K562 (cell line): ENCODE measurements around the gene ANKH. TPM values are rescaled to one million over a fixed set of nuclear protein-coding genes. Genes with fewer than 3 reads are reported as not detected.

Experiments used
- ATAC-seq: fragments of 200-7000 bp; cut with Tn5 transposase; 3 replicates; pipeline ENCODE4 v1.9.1; 2020; ENCODE audit warnings: moderate library complexity
- BruUV-seq: library from RNA; stranded (reverse); fragments of 400-500 nt; replicated peaks from 2 replicates; lab custom pipeline; 2021; lab: Mats Ljungman, UMichigan
- CTCF ChIA-PET: fragments of 300-600 bp; formaldehyde crosslinking; extraction: SDS; loops from one replicate; lab custom pipeline; 2021; ENCODE audit warnings: low intra/inter-chr PET ratio; lab: Yijun Ruan, JAX
- POLR2A ChIA-PET: fragments of 300-600, 350-650 bp; sonication (Branson Sonifier 250); formaldehyde crosslinking; extraction: SDS; loops from one replicate; lab custom pipeline; 2021; ENCODE audit warnings: antibody characterized with exemption, inconsistent platforms; lab: Yijun Ruan, JAX
- DNase-seq, 4 experiments: peaks; one replicate each; pipeline versions ENCODE4 v3.0.0 to v3.0.0-alpha.2; 2011 to 2018; ENCODE audit warnings: low spot score in 3 of 4, mixed read lengths in 3 of 4; ENCODE audit errors: extremely low read depth in 1 of 4
- FAIRE-seq: peaks from 2 replicates; lab custom pipeline; 2011; peaks lifted over from hg19 to GRCh38; lab: Jason Lieb, UNC
- H2AFZ ChIP-seq: 2 replicates; pipeline ENCODE4 v1.6.0; 2011; ENCODE audit warnings: low read depth, low read length, control low read depth, inconsistent platforms
- H3K27ac ChIP-seq: fragments of 200-600 bp; 3 replicates; pipeline ENCODE4 v1.8.0; 2011; ENCODE audit warnings: low read depth, mild to moderate bottlenecking, control low read depth, inconsistent platforms, low read length, moderate library complexity, mixed read lengths; ENCODE audit errors: extremely low read depth
- H3K27me3 ChIP-seq, 2 experiments: fragments of 300-600 bp in 1 of 2; 2 replicates in 1 of 2; 3 replicates in 1 of 2; pipeline versions ENCODE4 v1.6.0 to v1.8.0; 2011; ENCODE audit warnings: inconsistent platforms in 2 of 2, low read length in 2 of 2, mild to moderate bottlenecking in 1 of 2, mixed read lengths in 1 of 2, moderate library complexity in 1 of 2; ENCODE audit not compliant: control insufficient read depth in 2 of 2, insufficient read depth in 2 of 2
- H3K36me3 ChIP-seq: fragments of 300-600 bp; 3 replicates; pipeline ENCODE4 v1.8.0; 2011; ENCODE audit warnings: mild to moderate bottlenecking, low read length, inconsistent platforms; ENCODE audit not compliant: control insufficient read depth, insufficient read depth
- H3K4me1 ChIP-seq, 2 experiments: fragments of 200-600 bp in 1 of 2; replicated peaks in 1 of 2; 2 replicates in 1 of 2; 3 replicates in 1 of 2; pipeline versions ENCODE4 v1.5.1 to v1.8.0; 2011; ENCODE audit warnings: inconsistent platforms in 2 of 2, low read length in 2 of 2, mild to moderate bottlenecking in 1 of 2, mixed read lengths in 1 of 2, moderate library complexity in 1 of 2; ENCODE audit not compliant: control insufficient read depth in 2 of 2, insufficient read depth in 2 of 2
- H3K4me2 ChIP-seq: 2 replicates; pipeline ENCODE4 v1.6.1; 2011; ENCODE audit warnings: low read length, control low read depth, inconsistent platforms, mixed read lengths; ENCODE audit not compliant: insufficient read depth
- H3K4me3 ChIP-seq: fragments of 200-600 bp; sonication (generic), shearing (Covaris generic); 2 replicates; pipeline ENCODE4 v1.5.1; 2016; ENCODE audit warnings: control low read depth, inconsistent platforms
- H3K79me2 ChIP-seq: fragments of 200-600 bp; 3 replicates; pipeline ENCODE4 v1.8.0; 2011; ENCODE audit warnings: low read length, inconsistent platforms; ENCODE audit not compliant: control insufficient read depth, insufficient read depth
- H3K9ac ChIP-seq, 2 experiments: 2 replicates each; pipeline versions ENCODE4 v1.6.0 to v1.6.1; 2011; ENCODE audit warnings: low read depth in 2 of 2, low read length in 2 of 2, control low read depth in 1 of 2, inconsistent platforms in 1 of 2, mild to moderate bottlenecking in 1 of 2, mixed read lengths in 1 of 2; ENCODE audit not compliant: insufficient read depth in 1 of 2
- H3K9me1 ChIP-seq: one replicate; pipeline ENCODE4 v1.6.0; 2011; ENCODE audit warnings: inconsistent platforms, mild to moderate bottlenecking, low read length, moderate library complexity; ENCODE audit not compliant: control insufficient read depth, insufficient read depth
- H3K9me3 ChIP-seq: replicated peaks from 2 replicates; pipeline ENCODE4 v1.5.1; 2011; ENCODE audit warnings: low read depth, low read length, inconsistent platforms; ENCODE audit not compliant: control insufficient read depth, insufficient read depth
- H4K20me1 ChIP-seq: replicated peaks from 2 replicates; pipeline ENCODE4 v1.6.1; 2011; ENCODE audit warnings: low read length, inconsistent platforms, mixed read lengths; ENCODE audit not compliant: control insufficient read depth, insufficient read depth
- FUS ChIP-seq: fragments of 200-400 bp; formaldehyde crosslinking; optimal IDR thresholded peaks from 2 replicates; pipeline ENCODE3; 2017; ENCODE audit warnings: low read depth, low read length
- GTF2F1 ChIP-seq: IDR thresholded peaks from 2 replicates; pipeline ENCODE4 v1.6.1; 2011; ENCODE audit warnings: low read depth, low read length, improper control_type of control experiment
- HEY1 ChIP-seq: fragments of 250-450 bp; sonication (Bioruptor Pico); IDR thresholded peaks from 2 replicates; pipeline ENCODE4 v1.5.0; 2020; ENCODE audit warnings: mild to moderate bottlenecking, moderate library complexity, borderline replicate concordance
- MAFG ChIP-seq: fragments of 450-650 bp; conservative IDR thresholded peaks from 2 replicates; pipeline ENCODE4 v1.6.1; 2016; ENCODE audit warnings: missing genetic modification characterization, missing compliant biosample characterization
- SMARCA4 ChIP-seq: fragments of 450-650 bp; IDR thresholded peaks from 2 replicates; pipeline ENCODE4 v1.6.1; 2016
- SP2 ChIP-seq: IDR thresholded peaks from 2 replicates; pipeline ENCODE4 v1.6.1; 2011; ENCODE audit warnings: mild to moderate bottlenecking, low read depth, low read length, moderate library complexity; ENCODE audit not compliant: poor library complexity, severe bottlenecking; ENCODE audit errors: extremely low read depth
- XRCC3 ChIP-seq: fragments of 450-650 bp; IDR thresholded peaks from 2 replicates; pipeline ENCODE4 v1.6.1; 2017; ENCODE audit warnings: mild to moderate bottlenecking, moderate library complexity
- ZNF197 ChIP-seq: fragments of 200-800 bp; sonication (Bioruptor generic); IDR thresholded peaks from 2 replicates; pipeline ENCODE4 v1.6.1; 2016; ENCODE audit warnings: low read depth, missing genetic modification characterization, missing compliant biosample characterization
- ZNF764 ChIP-seq: fragments of 250-450 bp; sonication (Bioruptor Pico); IDR thresholded peaks from 2 replicates; pipeline ENCODE4 v1.4.0; 2020; ENCODE audit warnings: low read depth, mild to moderate bottlenecking, moderate library complexity
- WGBS: fragments of 100-300 bp; shearing (Covaris generic); methylation state at CpG from one replicate; pipeline ENCODE4 v1.1.6; 2016; ENCODE audit warnings: low coverage, mixed read lengths; ENCODE audit not compliant: insufficient coverage; ENCODE audit errors: missing lambda C conversion rate; 5-methylcytosine and 5-hydroxymethylcytosine counted together
- in situ Hi-C: fragments of 300-500 bp; cut with MboI; formaldehyde crosslinking; loops from 4 replicates; pipeline ENCODE4 v1.15.0; 2018; ENCODE audit warnings: inconsistent platforms, mixed read lengths
- intact Hi-C: fragments of 100-400 bp; cut with micrococcal nuclease; formaldehyde crosslinking; loops from 2 replicates; pipeline ENCODE4 v1.14.2; 2022
- polyA plus RNA-seq, 8 experiments: library from polyadenylated mRNA; depleted of rRNA in 4 of 8; stranded (reverse) in 5 of 8; unstranded in 3 of 8; fragments of >200 nt; fragmentation: Nextera tagmentation in 2 of 8; fragmentation: Illumina TruSeq in 1 of 8; extraction: Ambion mirVana in 2 of 8; extraction: Trizol in 1 of 8; gene quantifications; 2 replicates each; pipeline versions ENCODE4 v1.2.1 to v1.2.3, GENCODE V29; 2011 to 2014; ENCODE audit warnings: inconsistent platforms in 1 of 8, missing spikeins in 1 of 8
- total RNA-seq, 7 experiments: library from RNA; depleted of rRNA in 6 of 7; stranded (reverse); fragments of >200 nt in 6 of 7; fragmentation: Illumina TruSeq in 2 of 7; extraction: Trizol in 2 of 7; gene quantifications; 2 replicates each; pipeline versions ENCODE4 v1.2.1 to v1.2.3, GENCODE V29; 2011 to 2021; ENCODE audit warnings: low replicate concordance in 1 of 7
- TF ChIP-seq, protein P1 (sequence below): sonication (generic); formaldehyde crosslinking; IDR thresholded peaks from 2 replicates; pipeline ENCODE4 v1.8.1; 2023; ENCODE audit warnings: mild to moderate bottlenecking, missing genetic modification reagents
- TF ChIP-seq, protein P2 (sequence below): IDR thresholded peaks from 2 replicates; pipeline ENCODE4 v1.6.1; 2012; ENCODE audit warnings: low read depth, low read length, improper control_type of control experiment, borderline replicate concordance
- TF ChIP-seq, protein P3 (sequence below), 2 experiments: fragments of 150-350 bp in 1 of 2; IDR thresholded peaks; 2 replicates each; pipeline ENCODE4 v1.6.1; 2012 to 2016; ENCODE audit warnings: low read depth in 2 of 2, low read length in 2 of 2, mild to moderate bottlenecking in 1 of 2, moderate library complexity in 1 of 2
- TF ChIP-seq, protein P4 (sequence below): IDR thresholded peaks from 3 replicates; pipeline ENCODE4 v1.6.1; 2011; ENCODE audit warnings: borderline replicate concordance, mild to moderate bottlenecking, moderate library complexity; ENCODE audit not compliant: insufficient read length; ENCODE audit errors: extremely low read depth

The ANKH gene
- total and polyA plus RNA-seq, 9 of the 15 experiments (the other 6 are each of a cell fraction or from before 2014, with no cell fraction given) = 0.79 to 12.2 (median 4.5) TPM

DNA sequence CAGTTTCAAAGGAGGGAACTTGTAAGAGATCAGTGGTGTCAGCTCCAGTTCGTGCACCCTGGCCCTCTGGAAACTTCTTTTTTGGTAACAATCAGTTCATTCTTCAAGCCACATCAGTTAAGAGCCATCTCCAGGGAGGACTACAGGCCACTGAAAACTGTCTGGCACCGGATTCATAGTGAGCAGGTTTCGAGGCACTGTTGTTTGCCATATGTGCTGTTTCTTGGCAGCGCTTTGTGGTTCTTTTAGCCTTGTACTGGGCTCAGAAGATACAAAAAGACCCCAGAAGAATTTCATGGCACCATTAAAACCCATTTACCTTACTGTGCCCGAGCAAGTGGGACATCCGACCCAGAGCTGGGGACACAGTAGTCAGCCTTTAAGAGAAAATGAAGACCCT lies 138.6 kb downstream of the ANKH start:
- no peak for FAIRE-seq
- no peak for TF ChIP-seq ZNF197 (CRISPR knock-in tag)
- TF ChIP-seq, protein P1, sequence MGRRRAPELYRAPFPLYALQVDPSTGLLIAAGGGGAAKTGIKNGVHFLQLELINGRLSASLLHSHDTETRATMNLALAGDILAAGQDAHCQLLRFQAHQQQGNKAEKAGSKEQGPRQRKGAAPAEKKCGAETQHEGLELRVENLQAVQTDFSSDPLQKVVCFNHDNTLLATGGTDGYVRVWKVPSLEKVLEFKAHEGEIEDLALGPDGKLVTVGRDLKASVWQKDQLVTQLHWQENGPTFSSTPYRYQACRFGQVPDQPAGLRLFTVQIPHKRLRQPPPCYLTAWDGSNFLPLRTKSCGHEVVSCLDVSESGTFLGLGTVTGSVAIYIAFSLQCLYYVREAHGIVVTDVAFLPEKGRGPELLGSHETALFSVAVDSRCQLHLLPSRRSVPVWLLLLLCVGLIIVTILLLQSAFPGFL (CRISPR knock-in tag) = no peak
- TF ChIP-seq GTF2F1 = no peak
- TF ChIP-seq FUS = no peak
- no peak for TF ChIP-seq MAFG (tag)
- no peak for TF ChIP-seq XRCC3
- TF ChIP-seq, protein P2, sequence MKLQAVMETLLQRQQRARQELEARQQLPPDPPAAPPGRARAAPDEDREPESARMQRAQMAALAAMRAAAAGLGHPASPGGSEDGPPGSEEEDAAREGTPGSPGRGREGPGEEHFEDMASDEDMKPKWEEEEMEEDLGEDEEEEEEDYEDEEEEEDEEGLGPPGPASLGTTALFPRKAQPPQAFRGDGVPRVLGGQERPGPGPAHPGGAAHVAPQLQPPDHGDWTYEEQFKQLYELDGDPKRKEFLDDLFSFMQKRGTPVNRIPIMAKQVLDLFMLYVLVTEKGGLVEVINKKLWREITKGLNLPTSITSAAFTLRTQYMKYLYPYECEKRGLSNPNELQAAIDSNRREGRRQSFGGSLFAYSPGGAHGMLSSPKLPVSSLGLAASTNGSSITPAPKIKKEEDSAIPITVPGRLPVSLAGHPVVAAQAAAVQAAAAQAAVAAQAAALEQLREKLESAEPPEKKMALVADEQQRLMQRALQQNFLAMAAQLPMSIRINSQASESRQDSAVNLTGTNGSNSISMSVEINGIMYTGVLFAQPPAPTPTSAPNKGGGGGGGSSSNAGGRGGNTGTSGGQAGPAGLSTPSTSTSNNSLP = no peak
- TF ChIP-seq, protein P3, sequence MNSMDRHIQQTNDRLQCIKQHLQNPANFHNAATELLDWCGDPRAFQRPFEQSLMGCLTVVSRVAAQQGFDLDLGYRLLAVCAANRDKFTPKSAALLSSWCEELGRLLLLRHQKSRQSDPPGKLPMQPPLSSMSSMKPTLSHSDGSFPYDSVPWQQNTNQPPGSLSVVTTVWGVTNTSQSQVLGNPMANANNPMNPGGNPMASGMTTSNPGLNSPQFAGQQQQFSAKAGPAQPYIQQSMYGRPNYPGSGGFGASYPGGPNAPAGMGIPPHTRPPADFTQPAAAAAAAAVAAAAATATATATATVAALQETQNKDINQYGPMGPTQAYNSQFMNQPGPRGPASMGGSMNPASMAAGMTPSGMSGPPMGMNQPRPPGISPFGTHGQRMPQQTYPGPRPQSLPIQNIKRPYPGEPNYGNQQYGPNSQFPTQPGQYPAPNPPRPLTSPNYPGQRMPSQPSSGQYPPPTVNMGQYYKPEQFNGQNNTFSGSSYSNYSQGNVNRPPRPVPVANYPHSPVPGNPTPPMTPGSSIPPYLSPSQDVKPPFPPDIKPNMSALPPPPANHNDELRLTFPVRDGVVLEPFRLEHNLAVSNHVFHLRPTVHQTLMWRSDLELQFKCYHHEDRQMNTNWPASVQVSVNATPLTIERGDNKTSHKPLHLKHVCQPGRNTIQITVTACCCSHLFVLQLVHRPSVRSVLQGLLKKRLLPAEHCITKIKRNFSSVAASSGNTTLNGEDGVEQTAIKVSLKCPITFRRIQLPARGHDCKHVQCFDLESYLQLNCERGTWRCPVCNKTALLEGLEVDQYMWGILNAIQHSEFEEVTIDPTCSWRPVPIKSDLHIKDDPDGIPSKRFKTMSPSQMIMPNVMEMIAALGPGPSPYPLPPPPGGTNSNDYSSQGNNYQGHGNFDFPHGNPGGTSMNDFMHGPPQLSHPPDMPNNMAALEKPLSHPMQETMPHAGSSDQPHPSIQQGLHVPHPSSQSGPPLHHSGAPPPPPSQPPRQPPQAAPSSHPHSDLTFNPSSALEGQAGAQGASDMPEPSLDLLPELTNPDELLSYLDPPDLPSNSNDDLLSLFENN (IDR thresholded peaks at IDR 0.05; ENCODE audit: low read depth in 2 of 2, low read length in 2 of 2) = no peak
- no peak for TF ChIP-seq HEY1 (CRISPR knock-in tag)
- TF ChIP-seq, protein P4, sequence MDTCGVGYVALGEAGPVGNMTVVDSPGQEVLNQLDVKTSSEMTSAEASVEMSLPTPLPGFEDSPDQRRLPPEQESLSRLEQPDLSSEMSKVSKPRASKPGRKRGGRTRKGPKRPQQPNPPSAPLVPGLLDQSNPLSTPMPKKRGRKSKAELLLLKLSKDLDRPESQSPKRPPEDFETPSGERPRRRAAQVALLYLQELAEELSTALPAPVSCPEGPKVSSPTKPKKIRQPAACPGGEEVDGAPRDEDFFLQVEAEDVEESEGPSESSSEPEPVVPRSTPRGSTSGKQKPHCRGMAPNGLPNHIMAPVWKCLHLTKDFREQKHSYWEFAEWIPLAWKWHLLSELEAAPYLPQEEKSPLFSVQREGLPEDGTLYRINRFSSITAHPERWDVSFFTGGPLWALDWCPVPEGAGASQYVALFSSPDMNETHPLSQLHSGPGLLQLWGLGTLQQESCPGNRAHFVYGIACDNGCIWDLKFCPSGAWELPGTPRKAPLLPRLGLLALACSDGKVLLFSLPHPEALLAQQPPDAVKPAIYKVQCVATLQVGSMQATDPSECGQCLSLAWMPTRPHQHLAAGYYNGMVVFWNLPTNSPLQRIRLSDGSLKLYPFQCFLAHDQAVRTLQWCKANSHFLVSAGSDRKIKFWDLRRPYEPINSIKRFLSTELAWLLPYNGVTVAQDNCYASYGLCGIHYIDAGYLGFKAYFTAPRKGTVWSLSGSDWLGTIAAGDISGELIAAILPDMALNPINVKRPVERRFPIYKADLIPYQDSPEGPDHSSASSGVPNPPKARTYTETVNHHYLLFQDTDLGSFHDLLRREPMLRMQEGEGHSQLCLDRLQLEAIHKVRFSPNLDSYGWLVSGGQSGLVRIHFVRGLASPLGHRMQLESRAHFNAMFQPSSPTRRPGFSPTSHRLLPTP = no peak
- no peak for TF ChIP-seq SP2
- TF ChIP-seq SMARCA4 = no peak
- TF ChIP-seq ZNF764 (CRISPR knock-in tag) = no peak

More for the DNA sequence above, 138.6 kb downstream of the ANKH start:
- Histone ChIP-seq H3K9ac (no peak overlapping the region), H4K20me1 (no peaks in the 10 kb centered on the region), H3K4me1 (peaks cover 0 to 6% of the 10 kb centered on the region in 2 experiments; a peak in 1 of 5 replicates), H3K36me3 (no peaks in the 10 kb centered on the region), H3K79me2 (no peaks in the 10 kb centered on the region), H2AFZ (no peak overlapping the region), H3K27ac (no peak overlapping the region), H3K4me2 (no peak overlapping the region), H3K9me3 (no peaks in the 10 kb centered on the region), H3K9me1 (no peaks in the 10 kb centered on the region), H3K27me3 (peaks cover 19 to 55% of the 10 kb centered on the region in 2 experiments; a peak in 4 of 5 replicates), H3K4me3 (no peak overlapping the region)
- ATAC-seq (no peak), DNase-seq (no peak)
- BruUV-seq = no TSS peak
- in situ Hi-C loops = loop anchor here (5.0 kb wide), 1 partner anchor 269 kb away; no protein-coding TSS in a partner anchor
- ChIA-PET CTCF (no interaction called here), POLR2A (interaction anchor here (1.1 to 1.5 kb wide), 4 partner anchors 28 to 58 kb away, joined by 3 to 5 read pairs (median 4); no protein-coding TSS in a partner anchor)
- intact Hi-C loops = no loop called here
- 12% methylated on average over 6 of the region's 6 CpGs for WGBS
